A172 (cell line): ENCODE data around the gene CCNL2. TPM values are rescaled to one million over a fixed set of nuclear protein-coding genes. Genes with fewer than 3 reads are reported as not detected.
"Not testable (repeated sequence)": the region's sequence is repeated elsewhere in the genome, so short reads cannot be mapped to it uniquely, and the experiment has no call there.

Experiments
- DNase-seq: peaks from one replicate; pipeline ENCODE4 v3.0.0-alpha.2; 2015; ENCODE audit warnings: low spot score
- total RNA-seq: library from RNA; depleted of rRNA; stranded (reverse); fragments of >200 nt; shearing (Covaris generic); gene quantifications from 2 replicates; pipeline ENCODE4 v1.2.3, GENCODE V29; 2014

The CCNL2 gene
- total RNA-seq, 1 experiment from 2014 or later: 35.6 TPM

GRCh38 chr1:1399872-1400575 is 889 bp upstream of the CCNL2 start:
- DNase-seq: no peak

GRCh38 chr1:1398677-1399186 is 403 bp downstream of the CCNL2 start:
- DNase-seq: no peak

- DNase-seq: no peak
Observed at GRCh38 chr1:1397839-1398523, 1.2 kb downstream of the CCNL2 start.

GRCh38 chr1:1395166-1395565 is 4.0 kb downstream of the CCNL2 start:
- no peak for DNase-seq

- DNase-seq: no peak
Observed at GRCh38 chr1:1394116-1394515, 5.0 kb downstream of the CCNL2 start.

GRCh38 chr1:1393428-1393827 is 5.7 kb downstream of the CCNL2 start:
- DNase-seq: no peak

- no peak for DNase-seq
Observed at GRCh38 chr1:1393014-1393413, 6.1 kb downstream of the CCNL2 start.

GRCh38 chr1:1391225-1391624 is 7.9 kb downstream of the CCNL2 start:
- DNase-seq: no peak

- DNase-seq: no peak
Observed at GRCh38 chr1:1390675-1391074, 8.5 kb downstream of the CCNL2 start.

- no peak for DNase-seq
Observed at GRCh38 chr1:1388078-1388472, 11.1 kb downstream of the CCNL2 start.

- no peak for DNase-seq
Observed at GRCh38 chr1:1387098-1388077, 11.7 kb downstream of the CCNL2 start.

GRCh38 chr1:1385931-1386330 is 13.2 kb downstream of the CCNL2 start:
- no peak for DNase-seq

GRCh38 chr1:1385339-1385738 is 13.8 kb downstream of the CCNL2 start:
- DNase-seq: not testable (repeated sequence)

- no peak for DNase-seq
Observed at GRCh38 chr1:1381294-1381693, 17.8 kb downstream of the CCNL2 start.

GRCh38 chr1:1380860-1381259 is 18.3 kb downstream of the CCNL2 start:
- no peak for DNase-seq

- no peak for DNase-seq
Observed at GRCh38 chr1:1377540-1378205, 21.5 kb downstream of the CCNL2 start.

- DNase-seq: no peak
Observed at GRCh38 chr1:1376551-1377226, 22.4 kb downstream of the CCNL2 start.

- DNase-seq: peak; percentile 95
Observed at GRCh38 chr1:1374929-1375662, 24.0 kb downstream of the CCNL2 start, which contains the start of gene AURKAIP1. Gene AURKAIP1 (minus strand): TSS chr1:1375207. CDS start chr1:1374756, 451 bp downstream.

- no peak for DNase-seq
Observed at GRCh38 chr1:1374589-1374928, 24.6 kb downstream of the CCNL2 start.
